ENCODE data around the gene LHX6. TPM values are rescaled to one million over a fixed set of nuclear protein-coding genes. Genes with fewer than 3 reads are reported as not detected.

Gene LHX6
- total and polyA plus RNA-seq, 2 of the 13 experiments (the other 11 are each of a cell fraction or from before 2014, with no cell fraction given) = 1.1 to 1.3 TPM

- WGBS (ENCODE audit: low lambda C conversion rate) = 12% methylated on average over 4 of the region's 4 CpGs
- ATAC-seq (no peak; the same call in 2 of the 3 replicates), FAIRE-seq (no peak), DNase-seq (ENCODE audit: low spot score) (peak; percentile 60)
- Histone ChIP-seq H3K27ac (ENCODE audit: extremely low read length, insufficient read depth, low read length) (no peak overlapping the region), H3K36me3 (replicated peaks in 1 of 2; ENCODE audit: control insufficient read depth in 1 of 2, insufficient read depth in 2 of 2, low read length in 2 of 2) (no peaks in the 10 kb centered on the region), H3K79me2 (ENCODE audit: insufficient read depth, low read length) (no peaks in the 10 kb centered on the region), H3K4me1 (ENCODE audit: insufficient read depth, low read length) (peaks cover 37% of the 10 kb centered on the region), H3K27me3 (ENCODE audit: control insufficient read depth in 1 of 2, insufficient read depth in 2 of 2, low read length in 2 of 2) (no peaks in the 10 kb centered on the region), H2AFZ (ENCODE audit: low read length) (no peak overlapping the region), H3K9ac (ENCODE audit: insufficient read depth, low read depth, low read length) (no peak overlapping the region), H3K4me3 (replicated peaks in 1 of 3; ENCODE audit: insufficient read depth in 1 of 3, low read depth in 2 of 3, low read length in 3 of 3) (no peak overlapping the region), H4K20me1 (ENCODE audit: insufficient read depth, low read length) (no peaks in the 10 kb centered on the region), H3K9me3 (ENCODE audit: low read length) (no peaks in the 10 kb centered on the region), H3K4me2 (ENCODE audit: low read depth, low read length) (no peak overlapping the region)
- no TSS peak for BruUV-seq (replicated peaks)
- intact Hi-C loops (cut with micrococcal nuclease; ENCODE audit: unreplicated experiment) (no loop called here), in situ Hi-C loops (cut with HindIII; ENCODE audit: extremely low pct_ligation_motif_present, low pct_unique_long_range_greater_than_20kb) (no loop called here)
- POLR2A ChIA-PET = interaction anchor here (0.7 to 2.9 kb wide), 3 partner anchors 10 to 1289 kb away, joined by 5 to 15 read pairs (median 8); partner anchors contain the start of genes MRRF and RBM18
- CTCF ChIA-PET (ENCODE audit: low intra/inter-chr PET ratio, low total read pairs) = interaction anchor here (0.6 kb wide), 1 partner anchor 9 kb away, joined by 3 read pairs; no protein-coding TSS in a partner anchor
- peak; percentile 27; the same call in 1 of the 2 replicates for TF ChIP-seq CEBPB (IDR thresholded peaks at IDR 0.05; ENCODE audit: borderline replicate concordance, low read depth, low read length)
- no peak for TF ChIP-seq PRMT3 (CRISPR knock-in tag; IDR thresholded peaks at IDR 0.05; ENCODE audit: borderline replicate concordance, low read depth)
- peak; percentile 22; the same call in 1 of the 2 replicates for TF ChIP-seq MNT (IDR thresholded peaks at IDR 0.05)
- TF ChIP-seq SOX13 (IDR thresholded peaks at IDR 0.05) = no peak
- TF ChIP-seq SOX13 (CRISPR knock-in tag; conservative IDR thresholded peaks at IDR 0.05 in 1 of 2, IDR thresholded peaks at IDR 0.05 in 1 of 2) = 0 out of 4 replicates have a peak, but pooled peaks of 1 of the 2 experiments have one; percentile 4
- TF ChIP-seq CCAR2 (optimal IDR thresholded peaks at IDR 0.05; ENCODE audit: low read depth, low read length) = no peak
- TF ChIP-seq ZNF547 (CRISPR knock-in tag; IDR thresholded peaks at IDR 0.05) = no peak
- no peak for TF ChIP-seq ZFY (CRISPR knock-in tag; IDR thresholded peaks at IDR 0.05)
- TF ChIP-seq TFAP4 (IDR thresholded peaks at IDR 0.05; ENCODE audit: borderline replicate concordance, low read depth) = no peak
- no peak for TF ChIP-seq ZNF512B (CRISPR knock-in tag; IDR thresholded peaks at IDR 0.05; ENCODE audit: borderline replicate concordance)
- no peak for TF ChIP-seq NR2F6 (IDR thresholded peaks at IDR 0.05)
- no peak for TF ChIP-seq NR2F6 (CRISPR knock-in tag; IDR thresholded peaks at IDR 0.05)
- no peak for TF ChIP-seq TSC22D2 (CRISPR knock-in tag; IDR thresholded peaks at IDR 0.05; ENCODE audit: borderline replicate concordance)
- TF ChIP-seq RAD51 (IDR thresholded peaks at IDR 0.05; ENCODE audit: borderline replicate concordance) = peak; percentile 82; the same call in 1 of the 2 replicates
- TF ChIP-seq USF2 (IDR thresholded peaks at IDR 0.05; ENCODE audit: low read depth, low read length) = peak; percentile 82
- TF ChIP-seq USF2 (CRISPR knock-in tag; IDR thresholded peaks at IDR 0.05; ENCODE audit: borderline replicate concordance) = peak; percentile 43; the same call in 1 of the 2 replicates
- TF ChIP-seq ZNF331 (CRISPR knock-in tag; IDR thresholded peaks at IDR 0.05) = no peak
- TF ChIP-seq ZNF839 (CRISPR knock-in tag; IDR thresholded peaks at IDR 0.05; ENCODE audit: borderline replicate concordance) = no peak
- TF ChIP-seq SP5 (CRISPR knock-in tag; IDR thresholded peaks at IDR 0.05; ENCODE audit: borderline replicate concordance, low read depth) = no peak
These were observed 48.1 kb downstream of the LHX6 start for GRCh38 chr9:122180633-122181032.

Data from HepG2 (cell line).